GM12878 (cell line): Measurements from ENCODE around the gene ARHGAP5. TPM values are rescaled to one million over a fixed set of nuclear protein-coding genes. Genes with fewer than 3 reads are reported as not detected.

Experiments used
- ATAC-seq: fragments of 200-7000 bp; cut with Tn5 transposase; 3 replicates; pipeline ENCODE4 v1.9.1; 2020; ENCODE audit warnings: mild to moderate bottlenecking, moderate library complexity
- BruUV-seq: library from RNA; stranded (reverse); fragments of 400-500 nt; replicated peaks from 2 replicates; lab custom pipeline; 2021; lab: Mats Ljungman, UMichigan
- CTCF ChIA-PET: fragments of 300-600 bp; sonication (Branson Sonifier 250); formaldehyde crosslinking; extraction: SDS; loops from one replicate; lab custom pipeline; 2021; ENCODE audit warnings: inconsistent platforms; lab: Yijun Ruan, JAX
- POLR2A ChIA-PET: fragments of 350-600 bp; formaldehyde crosslinking; extraction: SDS; loops from one replicate; lab custom pipeline; 2021; ENCODE audit warnings: inconsistent platforms; lab: Charles Lee
- RAD21 ChIA-PET: fragments of 300-600 bp; sonication (Branson Sonifier 250); formaldehyde crosslinking; loops from one replicate; lab custom pipeline; 2023; ENCODE audit warnings: antibody characterized with exemption; ENCODE audit not compliant: unreplicated experiment; lab: Charles Lee
- SMC1A ChIA-PET: fragments of 300-600 bp; sonication (Branson Sonifier 250); formaldehyde crosslinking; loops from one replicate; lab custom pipeline; 2023; ENCODE audit not compliant: unreplicated experiment, uncharacterized antibody; lab: Charles Lee
- DNase-seq: peaks from one replicate; pipeline ENCODE4 v3.0.0-alpha.2; 2011; ENCODE audit warnings: low read depth, low spot score
- FAIRE-seq: peaks from 3 replicates; lab custom pipeline; 2011; peaks lifted over from hg19 to GRCh38; lab: Jason Lieb, UNC
- H2AFZ ChIP-seq: 2 replicates; pipeline ENCODE4 v1.6.0; 2011; ENCODE audit warnings: low read depth, low read length, control low read depth; ENCODE audit not compliant: control insufficient read depth
- H3K27ac ChIP-seq: 2 replicates; pipeline ENCODE4 v1.5.1; 2011; ENCODE audit warnings: control low read depth; ENCODE audit not compliant: control insufficient read depth, insufficient read depth
- H3K27me3 ChIP-seq, 2 experiments: replicated peaks in 1 of 2; 2 replicates each; pipeline versions ENCODE4 v1.6.0 to v1.6.1; 2011; ENCODE audit warnings: low read length in 1 of 2; ENCODE audit not compliant: control insufficient read depth in 2 of 2, insufficient read depth in 2 of 2
- H3K36me3 ChIP-seq, 2 experiments: 2 replicates each; pipeline ENCODE4 v1.5.1; 2011; ENCODE audit warnings: low read length in 1 of 2; ENCODE audit not compliant: control insufficient read depth in 2 of 2, insufficient read depth in 2 of 2
- H3K4me1 ChIP-seq: 2 replicates; pipeline ENCODE4 v1.6.1; 2011; ENCODE audit warnings: mild to moderate bottlenecking, low read length, moderate library complexity, mixed read lengths; ENCODE audit not compliant: control insufficient read depth, insufficient read depth
- H3K4me2 ChIP-seq: 2 replicates; pipeline ENCODE4 v1.6.0; 2011; ENCODE audit warnings: control low read depth; ENCODE audit not compliant: control insufficient read depth, insufficient read depth
- H3K4me3 ChIP-seq: fragments of 200-600 bp; sonication (generic); 2 replicates; pipeline ENCODE4 v1.5.1; 2016
- H3K79me2 ChIP-seq: 2 replicates; pipeline ENCODE4 v1.6.0; 2011; ENCODE audit warnings: low read length; ENCODE audit not compliant: control insufficient read depth, insufficient read depth
- H3K9ac ChIP-seq: 2 replicates; pipeline ENCODE4 v1.8.0; 2011; ENCODE audit warnings: low read length, control low read depth, mixed read lengths; ENCODE audit not compliant: control insufficient read depth, insufficient read depth
- H3K9me3 ChIP-seq: replicated peaks from 3 replicates; pipeline ENCODE4 v1.5.1; 2011; ENCODE audit warnings: mild to moderate bottlenecking, low read length; ENCODE audit not compliant: control insufficient read depth, insufficient read depth
- H4K20me1 ChIP-seq: 2 replicates; pipeline ENCODE4 v1.6.0; 2011; ENCODE audit not compliant: control insufficient read depth, insufficient read depth
- IKZF2 ChIP-seq, 2 experiments: fragments of 450-650 bp; IDR thresholded peaks; 2 replicates each; pipeline ENCODE4 v1.6.1; 2017; ENCODE audit warnings: mild to moderate bottlenecking in 2 of 2, moderate library complexity in 2 of 2
- MEF2A ChIP-seq: IDR thresholded peaks from 2 replicates; pipeline ENCODE4 v1.6.1; 2011; ENCODE audit warnings: low read depth, mild to moderate bottlenecking, low read length, moderate library complexity; ENCODE audit not compliant: insufficient read depth
- MEF2B ChIP-seq: fragments of 450-650 bp; IDR thresholded peaks from 2 replicates; pipeline ENCODE4 v1.6.1; 2018; ENCODE audit warnings: mild to moderate bottlenecking, moderate library complexity; ENCODE audit not compliant: partially characterized antibody, poor library complexity, severe bottlenecking
- MXI1 ChIP-seq: fragments of 150-350 bp; IDR thresholded peaks from 2 replicates; pipeline ENCODE4 v1.6.1; 2011; ENCODE audit warnings: low read depth, mild to moderate bottlenecking, inconsistent platforms, low read length, improper control_type of control experiment
- MYB ChIP-seq: fragments of 150-350 bp; IDR thresholded peaks from 2 replicates; pipeline ENCODE4 v1.6.1; 2014; ENCODE audit warnings: mild to moderate bottlenecking, low read depth, low read length, borderline replicate concordance
- RB1 ChIP-seq: fragments of 450-650 bp; formaldehyde crosslinking; IDR thresholded peaks from 2 replicates; pipeline ENCODE4 v1.6.1; 2017; ENCODE audit warnings: mild to moderate bottlenecking, borderline replicate concordance
- RCOR1 ChIP-seq: conservative IDR thresholded peaks from 2 replicates; pipeline ENCODE4 v1.6.1; 2012; ENCODE audit warnings: low read depth, low read length, improper control_type of control experiment
- SIX5 ChIP-seq: IDR thresholded peaks from 2 replicates; pipeline ENCODE4 v1.6.1; 2011; ENCODE audit warnings: mild to moderate bottlenecking, low read depth, low read length, moderate library complexity; ENCODE audit not compliant: severe bottlenecking
- SREBF2 ChIP-seq: IDR thresholded peaks from 2 replicates; pipeline ENCODE4 v1.6.1; 2012; ENCODE audit warnings: mild to moderate bottlenecking, low read length
- TCF12 ChIP-seq: IDR thresholded peaks from 2 replicates; pipeline ENCODE4 v1.6.1; 2011; ENCODE audit warnings: low read depth, mild to moderate bottlenecking, low read length
- WGBS: methylation state at CpG from one replicate; pipeline ENCODE4 v1.1.6; 2016; ENCODE audit warnings: low lambda C conversion rate; ENCODE audit not compliant: insufficient replicate concordance, insufficient coverage; ENCODE audit errors: missing lambda C conversion rate; 5-methylcytosine and 5-hydroxymethylcytosine counted together
- in situ Hi-C: fragments of 300-500 bp; cut with MboI; formaldehyde crosslinking; loops from 9 replicates; pipeline ENCODE4 v1.14.3; 2018; ENCODE audit warnings: mixed read lengths
- intact Hi-C: fragments of 100-400 bp; cut with micrococcal nuclease; formaldehyde crosslinking; loops from one replicate; pipeline ENCODE4 v1.14.2; 2022; ENCODE audit not compliant: unreplicated experiment
- polyA plus RNA-seq, 11 experiments: library from polyadenylated mRNA; depleted of rRNA in 4 of 11; unstranded in 6 of 11; stranded (reverse) in 5 of 11; fragments of >200 nt; fragmentation: Nextera tagmentation in 4 of 11; fragmentation: Illumina TruSeq in 1 of 11; extraction: Ambion mirVana in 4 of 11; extraction: Trizol in 1 of 11; gene quantifications; 1 replicate in 1 of 11; 2 replicates in 10 of 11; pipeline versions ENCODE4 v1.2.1 to v1.2.3, GENCODE V29; 2011 to 2016; ENCODE audit warnings: inconsistent platforms in 2 of 11, missing spikeins in 2 of 11, low read depth in 1 of 11
- total RNA-seq, 4 experiments: library from RNA; depleted of rRNA in 3 of 4; stranded (reverse); fragments of >200 nt in 3 of 4; fragmentation: Illumina TruSeq in 1 of 4; extraction: Trizol in 1 of 4; gene quantifications; 2 replicates each; pipeline versions ENCODE4 v1.2.1 to v1.2.3, GENCODE V29; 2013 to 2021

ARHGAP5 gene
- total and polyA plus RNA-seq, 10 of the 15 experiments (the other 5 are each of a cell fraction or from before 2014, with no cell fraction given): 0.91 to 19.6 (median 7.2) TPM

DNA sequence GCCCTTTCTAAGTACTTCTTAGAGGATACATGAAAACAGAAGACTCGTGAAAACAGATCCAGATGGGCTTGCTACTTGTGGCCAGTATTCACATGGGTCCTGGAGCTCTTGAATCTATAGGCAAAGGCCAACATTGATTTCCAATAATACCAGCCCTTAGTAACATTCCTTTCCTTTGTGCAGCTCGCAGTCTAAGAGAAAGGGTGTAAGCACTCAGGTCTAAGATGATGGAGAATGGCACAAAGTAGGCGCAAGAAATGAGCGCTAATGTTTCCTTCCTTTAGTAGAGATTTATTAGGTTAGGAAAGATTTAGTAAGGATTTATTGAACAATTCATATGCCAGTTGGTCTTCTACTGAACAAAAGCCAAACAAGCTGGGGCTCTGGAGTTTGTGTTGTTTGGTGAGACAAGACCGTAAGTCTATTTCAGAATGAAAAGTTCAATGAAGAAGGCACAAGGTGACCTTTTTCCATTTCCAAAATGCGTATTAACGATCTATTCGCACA, 125.4 kb downstream of the ARHGAP5 start:
- no peaks in the 10 kb centered on the region for H3K79me2 ChIP-seq
- TF ChIP-seq TCF12: no peak
- TF ChIP-seq MXI1: no peak
- TF ChIP-seq IKZF2 (IDR thresholded peaks at IDR 0.05): no peak
- no peak for TF ChIP-seq SIX5
- no peak for TF ChIP-seq SREBF2
- no peak for TF ChIP-seq RCOR1
- no peak for TF ChIP-seq RB1
- no peak for TF ChIP-seq MEF2B
- no peak for TF ChIP-seq MYB
- TF ChIP-seq MEF2A: no peak
- under 1% methylated on average over 8 of the region's 8 CpGs for WGBS
- peak overlapping the region; percentile 91 for H3K4me2 ChIP-seq
- ChIA-PET POLR2A (interaction anchor here (1.0 kb wide), 1 partner anchor 122 kb away, joined by 3 read pairs; no protein-coding TSS in a partner anchor), CTCF (interaction anchor here (0.6 to 2.0 kb wide), 5 partner anchors 51 to 129 kb away, joined by 3 to 12 read pairs (median 4); no protein-coding TSS in a partner anchor), SMC1A (interaction anchor here (1.4 to 2.4 kb wide), 2 partner anchors 126 to 994 kb away, joined by 3 to 9 read pairs; partner anchors contain the start of gene ARHGAP5), RAD21 (interaction anchor here (1.3 kb wide), 1 partner anchor 49 kb away, joined by 5 read pairs; no protein-coding TSS in a partner anchor)
- intact Hi-C loops: loop anchor here (2.0 kb wide), 2 partner anchors 100 to 126 kb away; partner anchors contain the start of gene ARHGAP5
- no TSS peak for BruUV-seq
- H3K27ac ChIP-seq: no peak overlapping the region
- no peaks in the 10 kb centered on the region for H3K36me3 ChIP-seq
- no peak overlapping the region for H2AFZ ChIP-seq
- in situ Hi-C loops: loop anchor here (5.0 kb wide), 1 partner anchor 125 kb away; the partner anchor contains the start of gene ARHGAP5
- H3K27me3 ChIP-seq: no peaks in the 10 kb centered on the region
- FAIRE-seq (no peak), DNase-seq (no peak), ATAC-seq (no peak)
- no peaks in the 10 kb centered on the region for H3K9me3 ChIP-seq
- peaks cover 35% of the 10 kb centered on the region for H3K4me1 ChIP-seq
- H3K9ac ChIP-seq: no peak overlapping the region
- H4K20me1 ChIP-seq: no peaks in the 10 kb centered on the region
- peak overlapping the region; percentile 73 for H3K4me3 ChIP-seq
